ENCODE data around the gene HDGFL2.
A peak's percentile ranks its signal among the peaks of the same experiment; 100 is the strongest.

Gene HDGFL2

GRCh38 chr19:4543842-4544647 lies 71.9 kb downstream of the HDGFL2 start:
- TF ChIP-seq, protein P1, sequence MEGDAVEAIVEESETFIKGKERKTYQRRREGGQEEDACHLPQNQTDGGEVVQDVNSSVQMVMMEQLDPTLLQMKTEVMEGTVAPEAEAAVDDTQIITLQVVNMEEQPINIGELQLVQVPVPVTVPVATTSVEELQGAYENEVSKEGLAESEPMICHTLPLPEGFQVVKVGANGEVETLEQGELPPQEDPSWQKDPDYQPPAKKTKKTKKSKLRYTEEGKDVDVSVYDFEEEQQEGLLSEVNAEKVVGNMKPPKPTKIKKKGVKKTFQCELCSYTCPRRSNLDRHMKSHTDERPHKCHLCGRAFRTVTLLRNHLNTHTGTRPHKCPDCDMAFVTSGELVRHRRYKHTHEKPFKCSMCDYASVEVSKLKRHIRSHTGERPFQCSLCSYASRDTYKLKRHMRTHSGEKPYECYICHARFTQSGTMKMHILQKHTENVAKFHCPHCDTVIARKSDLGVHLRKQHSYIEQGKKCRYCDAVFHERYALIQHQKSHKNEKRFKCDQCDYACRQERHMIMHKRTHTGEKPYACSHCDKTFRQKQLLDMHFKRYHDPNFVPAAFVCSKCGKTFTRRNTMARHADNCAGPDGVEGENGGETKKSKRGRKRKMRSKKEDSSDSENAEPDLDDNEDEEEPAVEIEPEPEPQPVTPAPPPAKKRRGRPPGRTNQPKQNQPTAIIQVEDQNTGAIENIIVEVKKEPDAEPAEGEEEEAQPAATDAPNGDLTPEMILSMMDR (conservative IDR thresholded peaks at IDR 0.05; ENCODE audit: low read depth, low read length) = no peak
- no peak overlapping the region for H3K4me3 ChIP-seq (ENCODE audit: low read length)

DNA sequence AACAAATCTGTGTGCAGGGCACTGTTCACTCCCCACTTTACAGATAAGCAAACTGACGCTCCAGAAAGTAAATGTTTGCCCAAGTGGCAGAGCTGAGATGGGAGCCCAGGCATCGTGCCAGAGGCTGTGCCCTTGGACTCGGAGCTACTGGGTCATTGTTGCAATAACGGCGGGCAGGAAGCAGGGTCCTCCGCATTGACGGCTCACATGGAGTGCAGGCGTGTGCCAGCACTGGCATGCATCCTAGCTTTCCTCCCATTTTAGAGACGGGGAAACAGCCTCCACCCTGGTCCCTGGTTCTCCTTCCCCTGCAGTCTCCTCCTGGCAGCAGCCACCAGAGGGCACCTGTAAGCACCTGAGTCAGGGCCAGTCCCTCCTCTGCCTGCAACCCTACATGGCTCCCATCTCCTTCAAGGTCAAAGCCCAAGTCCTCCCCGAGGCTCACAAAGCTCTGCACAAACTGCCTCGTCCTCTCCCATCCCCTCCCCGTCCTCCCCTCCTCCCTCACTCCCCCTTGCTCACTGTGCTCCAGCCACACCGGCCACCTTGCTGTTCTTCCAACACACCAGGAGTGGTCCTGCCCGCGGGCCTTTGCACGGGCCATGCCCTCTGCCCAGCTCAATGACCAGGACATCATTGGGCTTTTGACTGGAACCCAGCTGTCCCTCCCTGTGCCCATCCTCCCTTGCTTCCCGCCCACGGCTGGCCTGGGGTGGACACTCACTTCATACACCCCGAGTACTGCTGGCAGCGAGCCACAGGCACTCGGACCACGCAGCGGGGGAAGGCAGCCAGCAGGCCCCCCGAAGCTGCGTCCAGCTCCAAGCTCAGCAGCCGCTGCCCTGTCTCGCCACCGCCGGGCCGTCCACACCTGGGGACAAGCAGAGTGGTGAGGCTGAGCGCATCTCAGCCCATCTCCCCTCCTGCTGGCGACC lies 75.5 kb downstream of the HDGFL2 start:
- DNase-seq (ENCODE audit: low read depth) = no peak
- no peak overlapping the region for H3K4me3 ChIP-seq (ENCODE audit: low read length)
- TF ChIP-seq, protein P1 (conservative IDR thresholded peaks at IDR 0.05; ENCODE audit: low read depth, low read length) = peak; percentile 51

More at GRCh38 chr19:4543842-4544647, 71.9 kb downstream of the HDGFL2 start:
- no peak for DNase-seq (ENCODE audit: low read depth)

DNA sequence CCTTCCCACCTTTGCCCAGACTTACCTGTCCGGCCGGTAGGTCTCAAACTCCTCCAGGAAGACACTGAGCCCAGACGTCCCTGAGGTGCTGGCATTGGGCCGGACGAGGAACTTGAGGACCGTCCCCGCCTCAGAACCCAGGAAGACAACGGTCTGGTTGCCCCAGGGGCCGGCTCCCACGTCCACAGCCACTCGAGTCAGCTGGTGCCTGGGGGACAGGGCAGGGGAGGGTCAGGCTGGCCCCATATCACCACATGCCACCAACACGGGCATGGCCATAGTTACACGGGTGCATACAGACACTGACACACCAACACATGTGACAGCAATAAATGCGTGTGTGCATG lies 76.1 kb downstream of the HDGFL2 start:
- no peak overlapping the region for H3K4me3 ChIP-seq (ENCODE audit: low read length)
- no peak for DNase-seq (ENCODE audit: low read depth)
- TF ChIP-seq, protein P1 (conservative IDR thresholded peaks at IDR 0.05; ENCODE audit: low read depth, low read length) = no peak

DNA sequence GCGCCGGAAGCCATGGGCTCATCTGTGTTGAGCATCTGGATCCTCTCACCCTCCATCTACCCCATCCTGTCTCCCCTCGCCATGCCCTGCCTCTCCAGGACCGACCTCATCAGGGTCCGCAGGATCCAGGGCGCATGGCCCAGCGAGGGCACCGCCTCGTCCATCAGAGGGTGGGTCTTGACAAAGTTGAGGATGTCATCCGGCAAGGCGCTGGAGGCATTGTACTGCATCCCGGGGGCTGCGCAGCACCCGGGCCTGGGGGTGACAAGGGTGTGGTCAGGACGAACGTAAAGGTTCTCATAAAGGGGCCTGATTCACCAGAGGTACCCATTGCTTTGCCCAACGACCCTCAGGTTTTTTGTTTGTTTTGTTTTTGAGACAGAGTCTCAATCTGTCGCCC lies 77.9 kb downstream of the HDGFL2 start:
- DNase-seq (ENCODE audit: low read depth) = no peak
- H3K4me3 ChIP-seq (ENCODE audit: low read length) = no peak overlapping the region
- TF ChIP-seq, protein P1 (conservative IDR thresholded peaks at IDR 0.05; ENCODE audit: low read depth, low read length) = no peak

GRCh38 chr19:4550479-4551050 lies 78.5 kb downstream of the HDGFL2 start:
- no peak for DNase-seq (ENCODE audit: low read depth)
- TF ChIP-seq, protein P1 (conservative IDR thresholded peaks at IDR 0.05; ENCODE audit: low read depth, low read length) = no peak
- H3K4me3 ChIP-seq (ENCODE audit: low read length) = no peak overlapping the region

Data from retinal pigment epithelial cell (primary cell).